IMR-90 (cell line): ENCODE results near the gene PEX10. TPM values are rescaled to one million over a fixed set of nuclear protein-coding genes. Genes with fewer than 3 reads are reported as not detected.

Source experiments
- polyA plus RNA-seq, 3 experiments: library from polyadenylated mRNA; depleted of rRNA; stranded (reverse); fragments of >200 nt; gene quantifications; 2 replicates each; pipeline ENCODE4 v1.2.3, GENCODE V29; 2012; ENCODE audit warnings: low replicate concordance in 1 of 3
- total RNA-seq: library from RNA; depleted of rRNA; stranded (reverse); fragments of >200 nt; gene quantifications from 2 replicates; pipeline ENCODE4 v1.2.3, GENCODE V29; 2012; rRNA removed

The PEX10 gene
- total and polyA plus RNA-seq, 2 of the 4 experiments (the other 2 are of a cell fraction), result 16.9 to 19.7 TPM

Other genes with a start within 250 kb of the PEX10 start
- gene FAAP20, start 217.8 kb downstream of the PEX10 start, total RNA-seq, result 6.5 and 7.5 TPM in 2 replicates
- gene FAAP20, start 217.8 kb downstream of the PEX10 start, polyA plus RNA-seq (2012; rRNA removed), result 31.5 and 36.8 TPM in 2 replicates
- 2.3 and 3.9 TPM in 2 replicates for gene SKI, start 184.2 kb downstream of the PEX10 start, total RNA-seq
- 20.1 and 20.8 TPM in 2 replicates for gene SKI, start 184.2 kb downstream of the PEX10 start, polyA plus RNA-seq (2012; rRNA removed)
- gene MORN1, start 21.0 kb downstream of the PEX10 start, total RNA-seq, result 3.0 and 3.6 TPM in 2 replicates
- 3.5 and 4.2 TPM in 2 replicates for gene MORN1, start 21.0 kb downstream of the PEX10 start, polyA plus RNA-seq (2012; rRNA removed)
- gene RER1, start 20.7 kb downstream of the PEX10 start, total RNA-seq, result 47.1 and 51.7 TPM in 2 replicates
- 232 and 240 TPM in 2 replicates for gene RER1, start 20.7 kb downstream of the PEX10 start, polyA plus RNA-seq (2012; rRNA removed)
- gene PLCH2, start 63.7 kb upstream of the PEX10 start, total RNA-seq, result 0.18 and 0.28 TPM in 2 replicates
- gene PLCH2, start 63.7 kb upstream of the PEX10 start, polyA plus RNA-seq (2012; rRNA removed), result 1.9 and 2.4 TPM in 2 replicates
- gene PANK4, start 114.0 kb upstream of the PEX10 start, total RNA-seq, result 14.0 and 15.3 TPM in 2 replicates
- gene PANK4, start 114.0 kb upstream of the PEX10 start, polyA plus RNA-seq (2012; rRNA removed), result 18.5 and 23.3 TPM in 2 replicates
- gene HES5, start 117.7 kb upstream of the PEX10 start, total RNA-seq, result not detected in 2 replicates
- not detected in 2 replicates for gene HES5, start 117.7 kb upstream of the PEX10 start, polyA plus RNA-seq (2012; rRNA removed)
- gene TNFRSF14, start 143.8 kb upstream of the PEX10 start, total RNA-seq, result 1.3 and 1.7 TPM in 2 replicates
- 4.2 and 4.6 TPM in 2 replicates for gene TNFRSF14, start 143.8 kb upstream of the PEX10 start, polyA plus RNA-seq (2012; rRNA removed)
- gene PRXL2B, start 174.2 kb upstream of the PEX10 start, total RNA-seq, result 8.1 and 10.9 TPM in 2 replicates
- gene PRXL2B, start 174.2 kb upstream of the PEX10 start, polyA plus RNA-seq (2012; rRNA removed), result 22.3 and 23.0 TPM in 2 replicates
- gene MMEL1, start 220.5 kb upstream of the PEX10 start, total RNA-seq, result under 0.01 TPM in 2 replicates
- gene MMEL1, start 220.5 kb upstream of the PEX10 start, polyA plus RNA-seq (2012; rRNA removed), result 0.12 and 0.20 TPM in 2 replicates